Embryonic facial prominence (tissue), 1 donor: ENCODE data around the gene SNED1.

ENCODE experiments used
- DNase-seq: peaks from one replicate; pipeline ENCODE4 v3.0.0-alpha.2; 2016; ENCODE audit errors: extremely low spot score

SNED1 gene

DNA sequence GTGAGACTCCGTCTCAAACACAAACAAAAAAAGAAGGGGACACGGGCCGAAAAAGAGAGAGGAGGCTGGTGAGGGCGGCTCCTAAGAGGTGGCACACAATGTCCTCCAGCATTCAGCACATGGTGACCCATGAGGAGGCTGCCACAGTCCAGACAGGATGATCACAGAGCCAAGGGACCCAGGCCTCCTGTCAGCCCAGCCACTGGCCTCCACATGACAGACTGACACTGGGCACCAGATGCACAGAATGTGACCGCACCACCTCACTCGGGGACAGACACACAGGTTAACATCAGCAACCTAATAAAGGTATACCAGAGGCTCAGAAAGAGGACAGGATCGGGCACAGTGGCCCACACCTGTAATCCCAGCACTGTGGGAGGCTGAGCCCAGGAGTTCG, 129.8 kb downstream of the SNED1 start:
- no peak for DNase-seq

- DNase-seq: no peak
Measured at GRCh38 chr2:241129086-241129871, 130.9 kb downstream of the SNED1 start.

DNA sequence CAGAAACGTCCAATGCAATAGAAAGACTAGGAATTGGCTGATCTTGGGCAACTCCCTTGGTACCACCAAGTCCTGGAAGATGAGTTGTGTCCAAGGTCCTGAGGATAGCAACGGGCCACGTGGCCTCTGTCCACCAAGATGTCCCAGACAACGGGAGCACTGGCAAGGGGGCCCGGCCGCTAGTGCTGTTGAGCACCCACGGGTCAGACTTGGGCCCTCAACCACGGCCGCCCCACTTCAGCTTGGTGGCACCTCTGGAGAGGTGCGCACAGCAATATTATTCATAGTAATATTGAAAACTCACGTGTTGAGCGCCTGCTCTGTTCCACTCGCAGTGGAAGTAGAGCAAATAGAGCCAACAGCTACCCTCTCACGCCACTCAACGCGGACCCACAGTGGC, 131.9 kb downstream of the SNED1 start:
- DNase-seq: no peak

GRCh38 chr2:241131531-241131930, 133.1 kb downstream of the SNED1 start:
- no peak for DNase-seq

- no peak for DNase-seq
Measured at GRCh38 chr2:241132538-241133435, 134.4 kb downstream of the SNED1 start.

DNA sequence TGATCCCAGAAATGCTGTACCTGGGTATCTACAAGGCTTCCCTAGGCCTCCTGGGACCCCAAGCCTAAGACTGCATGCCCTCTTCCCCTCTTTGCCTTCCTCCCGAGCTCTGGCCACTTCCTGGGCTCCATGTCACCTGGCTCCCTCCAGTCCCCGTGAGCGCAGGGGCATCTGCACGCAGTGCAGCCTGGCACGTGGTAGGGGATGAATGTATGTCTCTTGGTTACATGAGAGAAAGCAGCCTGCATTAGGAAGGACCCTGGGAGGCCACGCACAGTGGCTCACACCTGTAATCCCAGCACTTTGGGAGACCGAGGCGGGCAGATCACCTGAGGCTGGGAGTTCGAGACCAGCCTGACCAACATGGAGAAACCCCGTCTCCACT, 135.0 kb downstream of the SNED1 start:
- DNase-seq: no peak

- DNase-seq: no peak
Measured at GRCh38 chr2:241134711-241135110, 136.3 kb downstream of the SNED1 start.

- DNase-seq: no peak
Measured at GRCh38 chr2:241135737-241136136, 137.3 kb downstream of the SNED1 start.

DNA sequence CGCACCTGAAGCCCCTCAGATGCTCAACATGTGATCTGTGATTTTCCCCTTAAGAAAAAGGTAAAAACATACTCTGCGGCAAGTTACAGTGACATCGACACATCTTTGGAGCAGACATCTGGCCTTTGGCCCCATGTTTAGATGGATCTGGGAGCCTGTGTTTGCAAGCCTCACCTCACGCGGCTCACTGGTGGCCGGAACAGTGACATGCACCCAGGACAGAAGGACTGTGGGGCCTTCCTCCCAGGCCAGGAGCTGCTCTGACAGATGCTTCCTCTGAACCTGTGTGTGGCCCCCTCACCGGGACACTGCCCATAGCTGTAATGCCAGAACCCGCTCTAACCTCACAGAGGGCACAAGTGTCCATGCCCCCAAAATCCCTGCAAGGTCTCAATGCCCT, 137.8 kb downstream of the SNED1 start:
- DNase-seq: no peak

DNA sequence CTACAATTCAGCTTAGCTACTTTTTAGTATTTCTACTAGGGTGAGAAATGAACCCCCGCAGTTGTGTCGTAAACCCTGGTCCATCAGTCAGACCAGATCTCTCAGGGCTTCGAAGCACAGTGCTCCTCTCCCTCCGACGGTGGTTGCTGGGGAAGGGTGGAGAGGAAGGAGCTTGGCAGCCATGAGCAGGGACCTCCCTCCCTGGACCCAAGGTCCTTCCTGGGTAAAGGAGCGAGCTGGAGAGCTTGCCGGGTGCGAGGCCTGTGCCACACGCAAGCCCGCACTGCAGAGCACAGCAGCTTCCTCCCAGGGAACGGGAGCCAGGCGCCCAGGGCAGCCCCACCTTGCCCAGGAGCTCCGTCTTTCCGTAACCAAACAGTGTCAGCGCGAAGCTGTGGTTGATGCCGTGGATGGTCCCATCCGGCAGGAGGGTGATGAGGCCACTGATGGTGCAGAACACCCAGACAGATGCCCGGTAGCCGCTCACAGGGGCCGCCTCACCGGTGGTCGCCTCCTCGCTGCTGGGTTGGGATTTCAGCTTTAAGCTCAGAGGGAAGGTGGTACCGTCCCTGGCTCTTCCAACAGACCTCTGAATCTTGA, 138.3 kb downstream of the SNED1 start:
- no peak for DNase-seq

GRCh38 chr2:241137276-241138190, 139.1 kb downstream of the SNED1 start:
- no peak for DNase-seq

- DNase-seq: no peak
Measured at GRCh38 chr2:241138471-241138870, 140.1 kb downstream of the SNED1 start.

DNA sequence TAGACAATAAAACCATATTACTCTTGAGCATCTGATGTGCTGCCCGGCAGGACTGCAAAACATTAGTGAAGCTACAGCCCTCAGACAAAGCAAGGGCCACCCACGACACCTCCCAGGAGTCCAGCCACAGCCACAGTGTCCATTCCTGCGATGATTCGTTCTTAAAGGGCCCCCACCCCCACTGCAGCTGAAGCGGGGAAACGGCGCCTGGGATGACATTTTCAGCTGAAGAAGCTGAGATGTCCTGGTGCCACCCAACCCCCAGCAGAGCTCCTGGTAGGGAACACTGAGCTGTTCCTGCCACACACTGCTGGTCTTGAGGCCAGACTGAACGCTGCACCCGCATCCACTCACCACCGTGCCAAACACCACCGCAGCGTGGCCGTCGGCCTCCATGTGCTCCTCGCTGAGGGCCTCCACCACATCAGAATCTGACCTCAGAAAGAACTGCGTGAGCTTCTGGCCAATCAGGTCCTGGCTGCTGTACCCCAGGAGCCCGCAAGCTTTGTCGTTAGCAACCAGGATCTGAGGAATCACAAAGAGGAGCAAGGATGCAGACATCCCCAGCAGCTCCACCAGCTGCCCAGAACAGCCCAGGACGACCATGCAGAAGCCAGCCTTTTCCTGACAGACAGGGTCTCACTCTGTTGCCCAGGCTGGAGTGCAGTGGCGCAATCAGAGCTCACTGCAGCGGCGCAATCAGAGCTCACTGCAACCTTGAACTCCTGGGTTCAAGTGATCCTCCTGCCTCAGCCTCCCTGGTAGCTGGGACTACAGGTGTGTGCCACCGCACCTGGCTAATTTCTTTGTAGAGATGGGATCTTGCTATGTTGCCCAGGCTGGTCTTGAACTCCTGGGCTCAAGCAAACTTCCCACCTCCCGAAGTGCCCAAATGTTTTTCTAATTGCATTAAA, 141.4 kb downstream of the SNED1 start:
- no peak for DNase-seq

GRCh38 chr2:241140445-241140840, 142.0 kb downstream of the SNED1 start:
- DNase-seq: no peak

DNA sequence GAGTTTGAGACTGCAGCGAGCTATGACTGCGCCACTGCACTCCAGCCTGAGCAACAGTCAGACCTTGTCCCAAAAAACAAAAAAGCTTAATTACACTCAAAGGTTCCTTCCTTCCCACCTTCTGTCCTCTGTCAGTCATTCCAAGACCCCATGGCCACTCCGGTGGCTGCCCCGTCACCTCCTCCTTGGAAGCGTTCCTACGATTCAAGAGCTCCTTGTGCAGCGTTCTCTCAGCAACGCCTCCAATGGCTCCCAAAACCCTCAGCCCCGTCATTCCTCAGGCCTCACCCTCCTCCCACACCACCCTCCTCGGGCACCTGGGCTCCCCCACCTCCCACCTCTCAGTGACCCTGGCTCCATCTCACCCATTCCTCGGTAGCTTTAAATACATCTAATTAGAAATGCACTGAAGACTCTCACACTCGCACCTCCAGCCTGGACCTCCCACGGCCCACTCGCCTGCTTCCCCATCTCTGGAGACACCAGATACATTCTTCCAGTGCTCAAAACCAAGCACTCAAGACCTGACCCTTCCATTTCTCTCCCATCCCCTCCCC, 142.9 kb downstream of the SNED1 start:
- DNase-seq: no peak

DNA sequence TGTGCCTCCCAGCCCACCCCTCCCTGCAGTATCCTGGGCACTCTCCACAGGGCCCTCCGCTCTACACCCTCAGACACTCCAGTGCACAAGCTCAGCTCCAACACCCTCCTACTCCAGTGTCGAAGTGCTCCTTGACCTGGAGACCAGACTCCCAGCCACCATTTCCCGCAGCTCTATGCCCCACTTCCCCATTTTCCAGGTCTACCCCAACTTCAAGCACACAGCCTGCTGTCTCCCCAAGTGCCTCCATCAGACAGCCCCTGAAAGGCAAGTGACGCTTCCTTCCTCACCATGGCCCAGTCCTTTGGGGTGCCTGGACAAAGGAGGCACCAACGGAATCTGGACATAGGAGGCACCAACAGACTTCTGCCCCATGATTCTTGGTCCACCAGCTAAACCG, 143.6 kb downstream of the SNED1 start:
- DNase-seq: no peak

DNA sequence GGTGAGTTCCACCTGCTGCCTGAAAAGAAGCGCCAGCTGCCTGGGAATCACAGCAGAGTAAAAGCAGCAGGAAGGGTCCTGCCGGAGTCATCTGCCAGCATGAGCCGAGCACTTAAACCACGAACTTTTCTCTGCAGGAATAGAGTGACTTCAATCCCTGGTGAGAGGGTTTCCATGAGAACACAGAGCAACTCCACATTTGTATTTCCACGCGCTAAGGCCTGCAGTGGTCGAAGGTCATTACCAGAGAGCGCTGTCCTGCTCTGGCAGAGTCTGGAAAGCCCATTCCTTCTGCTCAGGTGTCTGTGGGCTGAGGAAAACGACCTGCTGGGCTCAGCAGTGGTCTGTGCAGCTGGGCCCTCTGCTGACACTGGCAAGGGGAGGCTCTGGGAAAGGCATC, 144.2 kb downstream of the SNED1 start:
- DNase-seq: no peak
